CD14-positive monocyte (primary cell): Measurements from ENCODE around the gene SSTR5. TPM values are rescaled to one million over a fixed set of nuclear protein-coding genes. Genes with fewer than 3 reads are reported as not detected.

ENCODE experiments used
- DNase-seq, 3 donors: peaks; one replicate each; pipeline ENCODE4 v3.0.0-alpha.2; 2011 to 2022
- H2AFZ ChIP-seq: 2 replicates; pipeline ENCODE4 v1.6.0; 2012; ENCODE audit warnings: mild to moderate bottlenecking, low read depth, low read length, inconsistent platforms; ENCODE audit not compliant: insufficient read depth, poor library complexity, severe bottlenecking
- H3K27ac ChIP-seq, 2 donors: 1 replicate in 1 of 2; 2 replicates in 1 of 2; pipeline ENCODE4 v1.5.1; 2012 to 2013; ENCODE audit warnings: low read length in 2 of 2, control low read depth in 1 of 2, inconsistent platforms in 1 of 2, low read depth in 1 of 2, mild to moderate bottlenecking in 1 of 2
- H3K27me3 ChIP-seq, 2 donors: one replicate each; pipeline versions ENCODE4 v1.6.0 to v1.6.1; 2011 to 2013; ENCODE audit warnings: low read length in 2 of 2; ENCODE audit not compliant: control insufficient read depth in 2 of 2, insufficient read depth in 2 of 2
- H3K36me3 ChIP-seq, 2 donors: replicated peaks in 1 of 2; 1 replicate in 1 of 2; 2 replicates in 1 of 2; pipeline versions ENCODE4 v1.5.1 to v1.6.1; 2012 to 2013; ENCODE audit warnings: low read length in 2 of 2, control low read depth in 1 of 2, inconsistent platforms in 1 of 2, mild to moderate bottlenecking in 1 of 2; ENCODE audit not compliant: insufficient read depth in 2 of 2, control insufficient read depth in 1 of 2
- H3K4me1 ChIP-seq, 2 donors: 1 replicate in 1 of 2; 2 replicates in 1 of 2; pipeline versions ENCODE4 v1.5.1 to v1.6.1; 2012 to 2013; ENCODE audit warnings: low read length in 2 of 2, control low read depth in 1 of 2, inconsistent platforms in 1 of 2, mild to moderate bottlenecking in 1 of 2, moderate library complexity in 1 of 2; ENCODE audit not compliant: insufficient read depth in 2 of 2, control insufficient read depth in 1 of 2
- H3K4me2 ChIP-seq: replicated peaks from 2 replicates; pipeline ENCODE3; 2012; ENCODE audit warnings: low read length, moderate library complexity, mild to moderate bottlenecking; ENCODE audit not compliant: poor library complexity, severe bottlenecking; ENCODE audit errors: extremely low read depth
- H3K4me3 ChIP-seq, 3 experiments: fragments of 200-600 bp in 1 of 3; sonication (generic) in 1 of 3; replicated peaks in 1 of 3; 1 replicate in 2 of 3; 2 replicates in 1 of 3; pipeline ENCODE4 v1.5.1; 2011 to 2013; ENCODE audit warnings: low read length in 3 of 3, mild to moderate bottlenecking in 3 of 3, control low read depth in 2 of 3, low read depth in 2 of 3, inconsistent platforms in 1 of 3, moderate library complexity in 1 of 3
- H3K79me2 ChIP-seq: 2 replicates; pipeline ENCODE4 v1.6.0; 2012; ENCODE audit warnings: mild to moderate bottlenecking, control low read depth, inconsistent platforms, low read length, moderate library complexity; ENCODE audit not compliant: insufficient read depth
- H3K9ac ChIP-seq: 2 replicates; pipeline ENCODE4 v1.6.0; 2017; ENCODE audit warnings: low read length, mild to moderate bottlenecking; ENCODE audit not compliant: insufficient read depth, poor library complexity, severe bottlenecking
- H3K9me3 ChIP-seq, 2 donors: replicated peaks in 1 of 2; 1 replicate in 1 of 2; 2 replicates in 1 of 2; pipeline versions ENCODE4 v1.5.1 to v1.6.1; 2012 to 2013; ENCODE audit warnings: low read length in 2 of 2, control low read depth in 1 of 2; ENCODE audit not compliant: control insufficient read depth in 1 of 2, insufficient read depth in 1 of 2
- H4K20me1 ChIP-seq: 2 replicates; pipeline ENCODE4 v1.6.0; 2012; ENCODE audit warnings: mild to moderate bottlenecking, low read length, control low read depth, moderate library complexity; ENCODE audit not compliant: insufficient read depth
- H3K27ac Mint-ChIP-seq, 7 donors: one replicate each; pipeline ENCODE4 v1.8.0; 2020; ENCODE audit warnings: mild to moderate bottlenecking in 7 of 7, mixed read lengths in 7 of 7, moderate library complexity in 6 of 7, inconsistent platforms in 2 of 7
- H3K27me3 Mint-ChIP-seq, 3 donors: one replicate each; pipeline ENCODE4 v1.8.0; 2021 to 2022; ENCODE audit warnings: low read depth in 3 of 3, mild to moderate bottlenecking in 3 of 3, mixed read lengths in 3 of 3, moderate library complexity in 3 of 3, inconsistent platforms in 1 of 3
- H3K36me3 Mint-ChIP-seq, 2 donors: one replicate each; pipeline ENCODE4 v1.8.0; 2020; ENCODE audit warnings: mixed read lengths in 2 of 2, inconsistent platforms in 1 of 2, mild to moderate bottlenecking in 1 of 2
- H3K4me1 Mint-ChIP-seq: one replicate; pipeline ENCODE4 v1.8.0; 2020; ENCODE audit warnings: mild to moderate bottlenecking, mixed read lengths
- H3K4me3 Mint-ChIP-seq, 2 donors: one replicate each; pipeline ENCODE4 v1.8.0; 2020; ENCODE audit warnings: mild to moderate bottlenecking in 2 of 2, mixed read lengths in 2 of 2, moderate library complexity in 1 of 2
- H3K9me3 Mint-ChIP-seq, 7 donors: one replicate each; pipeline ENCODE4 v1.8.0; 2020 to 2022; ENCODE audit warnings: mixed read lengths in 7 of 7, mild to moderate bottlenecking in 6 of 7, moderate library complexity in 6 of 7, inconsistent platforms in 2 of 7
- WGBS: methylation state at CpG from one replicate; pipeline ENCODE4 v1.1.5; 2013; ENCODE audit warnings: missing lambda C conversion rate; ENCODE audit not compliant: insufficient coverage; 5-methylcytosine and 5-hydroxymethylcytosine counted together
- intact Hi-C, 2 donors: fragments of 100-400 bp; cut with micrococcal nuclease; formaldehyde crosslinking; loops; one replicate each; pipeline versions ENCODE4 v1.15.0 to v1.15.1; 2023
- polyA plus RNA-seq, 3 donors: library from polyadenylated mRNA; depleted of rRNA in 1 of 3; unstranded in 2 of 3; stranded (reverse) in 1 of 3; fragments of 300-500 nt in 2 of 3; fragments of >200 nt in 1 of 3; fragmentation: Illumina TruSeq in 2 of 3; gene quantifications; 1 replicate in 2 of 3; 2 replicates in 1 of 3; pipeline ENCODE4 v1.2.3, GENCODE V29; 2012 to 2021
- TF ChIP-seq, protein P1 (sequence below): fragments of 200-600 bp; IDR thresholded peaks from one replicate; pipeline ENCODE4 v1.8.0; 2022; ENCODE audit warnings: antibody characterized with exemption, mild to moderate bottlenecking

Gene SSTR5
- polyA plus RNA-seq, 3 donors: not detected

GRCh38 chr16:1116693-1117077 lies 44.1 kb downstream of the SSTR5 start:
- Histone ChIP-seq H3K4me1 (no peaks in the 10 kb centered on the region), H2AFZ (no peak overlapping the region), H3K9me3 (no peaks in the 10 kb centered on the region), H3K9ac (no peak overlapping the region), H4K20me1 (no peaks in the 10 kb centered on the region), H3K4me3 (no peak overlapping the region), H3K27me3 (no peaks in the 10 kb centered on the region), H3K79me2 (no peaks in the 10 kb centered on the region), H3K36me3 (no peaks in the 10 kb centered on the region), H3K4me2 (no peak overlapping the region), H3K27ac (no peak overlapping the region)
- H3K4me3 Mint-ChIP-seq: no peak overlapping the region
- TF ChIP-seq, protein P1, sequence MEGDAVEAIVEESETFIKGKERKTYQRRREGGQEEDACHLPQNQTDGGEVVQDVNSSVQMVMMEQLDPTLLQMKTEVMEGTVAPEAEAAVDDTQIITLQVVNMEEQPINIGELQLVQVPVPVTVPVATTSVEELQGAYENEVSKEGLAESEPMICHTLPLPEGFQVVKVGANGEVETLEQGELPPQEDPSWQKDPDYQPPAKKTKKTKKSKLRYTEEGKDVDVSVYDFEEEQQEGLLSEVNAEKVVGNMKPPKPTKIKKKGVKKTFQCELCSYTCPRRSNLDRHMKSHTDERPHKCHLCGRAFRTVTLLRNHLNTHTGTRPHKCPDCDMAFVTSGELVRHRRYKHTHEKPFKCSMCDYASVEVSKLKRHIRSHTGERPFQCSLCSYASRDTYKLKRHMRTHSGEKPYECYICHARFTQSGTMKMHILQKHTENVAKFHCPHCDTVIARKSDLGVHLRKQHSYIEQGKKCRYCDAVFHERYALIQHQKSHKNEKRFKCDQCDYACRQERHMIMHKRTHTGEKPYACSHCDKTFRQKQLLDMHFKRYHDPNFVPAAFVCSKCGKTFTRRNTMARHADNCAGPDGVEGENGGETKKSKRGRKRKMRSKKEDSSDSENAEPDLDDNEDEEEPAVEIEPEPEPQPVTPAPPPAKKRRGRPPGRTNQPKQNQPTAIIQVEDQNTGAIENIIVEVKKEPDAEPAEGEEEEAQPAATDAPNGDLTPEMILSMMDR: no peak
- no peak for DNase-seq
- intact Hi-C loops: no loop called here
- no peak overlapping the region for H3K27ac Mint-ChIP-seq
- H3K36me3 Mint-ChIP-seq: no peaks in the 10 kb centered on the region
- H3K9me3 Mint-ChIP-seq: no peaks in the 10 kb centered on the region
- peaks cover 5 to 15% (median 7%) of the 10 kb centered on the region in 3 donors for H3K27me3 Mint-ChIP-seq
- 84% methylated on average over 7 of the region's 16 CpGs for WGBS
- no peaks in the 10 kb centered on the region for H3K4me1 Mint-ChIP-seq

DNA sequence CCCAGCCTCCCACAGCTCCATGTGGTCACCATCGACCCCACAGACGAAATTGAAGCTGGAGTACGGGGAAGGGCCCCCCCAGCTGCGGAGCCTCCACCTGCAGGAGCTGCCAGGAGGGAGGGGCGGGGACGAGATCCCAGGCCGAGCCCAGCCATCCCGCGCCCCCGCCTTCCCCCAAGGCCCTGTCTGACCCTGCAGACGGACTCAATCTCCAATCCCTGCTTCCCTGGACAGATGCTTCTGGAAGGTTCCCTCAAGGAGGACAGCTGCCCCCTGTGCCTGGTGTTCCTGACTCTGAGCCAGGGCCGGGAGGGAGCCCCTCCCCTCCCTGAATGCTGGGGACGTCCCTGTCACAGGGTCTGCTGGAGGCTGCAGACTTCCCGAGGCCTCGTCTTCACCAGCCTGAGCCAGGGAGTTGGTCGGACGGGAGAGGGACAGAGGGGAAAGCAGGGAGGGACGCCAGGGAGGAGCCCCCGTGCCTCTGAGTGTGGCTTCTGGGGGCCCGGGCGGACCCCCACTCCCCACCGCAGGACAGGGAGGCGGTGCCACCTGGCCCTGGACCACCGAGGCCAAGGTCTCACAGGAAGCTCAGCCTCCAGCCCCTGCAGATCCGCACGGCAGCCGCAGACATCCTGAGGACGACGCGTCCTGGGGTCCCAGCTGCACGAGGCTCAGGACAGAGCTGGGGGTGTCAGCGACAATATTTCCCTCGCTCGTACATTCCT lies 44.8 kb downstream of the SSTR5 start:
- Histone ChIP-seq H3K36me3 (no peaks in the 10 kb centered on the region), H2AFZ (no peak overlapping the region), H4K20me1 (no peaks in the 10 kb centered on the region), H3K4me2 (no peak overlapping the region), H3K27ac (no peak overlapping the region), H3K4me3 (no peak overlapping the region), H3K4me1 (no peaks in the 10 kb centered on the region), H3K9ac (no peak overlapping the region), H3K79me2 (no peaks in the 10 kb centered on the region), H3K27me3 (no peaks in the 10 kb centered on the region), H3K9me3 (no peaks in the 10 kb centered on the region)
- no peaks in the 10 kb centered on the region for H3K9me3 Mint-ChIP-seq
- H3K36me3 Mint-ChIP-seq: no peaks in the 10 kb centered on the region
- no peak overlapping the region for H3K4me3 Mint-ChIP-seq
- H3K27me3 Mint-ChIP-seq: peaks cover 4 to 13% (median 6%) of the 10 kb centered on the region in 3 donors
- 65% methylated on average over 31 of the region's 34 CpGs for WGBS
- DNase-seq: no peak
- no peaks in the 10 kb centered on the region for H3K4me1 Mint-ChIP-seq
- TF ChIP-seq, protein P1: no peak
- intact Hi-C loops: no loop called here
- H3K27ac Mint-ChIP-seq: no peak overlapping the region
